Amygdala (tissue), 56 donors: ENCODE results near the gene PLD4.
A peak's percentile ranks its signal among the peaks of the same experiment; 100 is the strongest.
"Not testable (repeated sequence)": the region's sequence is repeated elsewhere in the genome, so short reads cannot be mapped to it uniquely, and the experiment has no call there.

Experiments
- DNase-seq, 56 donors: peaks; one replicate each; lab custom pipeline; 2025; lab: John Stamatoyannopoulos, UW

The PLD4 gene

DNA sequence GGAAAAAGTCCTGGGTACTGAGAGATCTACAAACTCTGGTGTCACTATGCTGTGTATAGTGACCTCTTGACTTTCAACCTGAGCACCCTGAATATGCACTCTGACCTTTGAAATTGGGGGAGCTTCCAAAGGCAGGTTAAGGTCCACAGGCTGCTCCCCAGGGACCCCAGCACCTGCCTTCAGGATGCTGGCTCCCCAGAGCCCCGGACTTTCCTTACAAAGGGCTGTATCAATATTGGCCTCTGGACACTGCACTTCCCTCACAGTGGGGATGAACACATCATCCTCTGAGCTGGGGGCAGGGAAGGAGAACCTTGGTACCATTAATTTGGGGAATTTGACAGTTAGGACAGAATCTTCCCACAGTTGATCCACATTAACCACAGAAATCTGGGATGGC, 14.3 kb downstream of the PLD4 start:
- no peak for DNase-seq

GRCh38 chr14:104939666-104940410, 15.2 kb downstream of the PLD4 start:
- DNase-seq = peak in 1 of 56 donors; percentile 9

DNA sequence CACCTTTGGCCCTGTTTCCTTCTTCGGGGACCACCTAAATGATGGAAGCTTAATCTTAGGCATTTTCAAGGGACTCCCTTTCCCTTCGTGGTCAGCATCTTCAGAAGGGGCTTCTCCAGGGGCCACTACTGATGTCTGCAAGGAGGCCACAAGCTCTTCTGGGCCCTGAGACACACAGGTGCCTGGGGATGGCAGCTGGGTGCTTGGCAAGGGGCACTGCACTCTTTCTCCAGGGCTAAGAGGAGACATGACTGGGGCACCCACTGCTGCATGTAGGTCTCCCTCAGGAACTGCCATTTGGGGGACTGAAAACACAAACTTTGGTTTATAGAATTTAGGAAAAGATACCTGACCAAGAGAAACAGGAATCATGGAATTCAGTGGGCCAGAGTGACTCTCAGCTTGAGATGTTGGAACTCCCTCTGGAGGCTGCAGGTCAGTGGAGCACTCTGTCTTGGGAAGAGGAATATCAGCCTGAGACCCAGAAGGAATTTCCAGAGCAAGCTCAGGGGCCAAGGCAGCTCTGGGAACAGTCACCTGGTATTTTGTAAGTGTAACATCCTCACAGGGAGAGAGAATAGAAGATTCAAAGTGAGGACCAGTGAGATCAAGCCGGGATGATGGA, 16.0 kb downstream of the PLD4 start:
- no peak for DNase-seq

DNA sequence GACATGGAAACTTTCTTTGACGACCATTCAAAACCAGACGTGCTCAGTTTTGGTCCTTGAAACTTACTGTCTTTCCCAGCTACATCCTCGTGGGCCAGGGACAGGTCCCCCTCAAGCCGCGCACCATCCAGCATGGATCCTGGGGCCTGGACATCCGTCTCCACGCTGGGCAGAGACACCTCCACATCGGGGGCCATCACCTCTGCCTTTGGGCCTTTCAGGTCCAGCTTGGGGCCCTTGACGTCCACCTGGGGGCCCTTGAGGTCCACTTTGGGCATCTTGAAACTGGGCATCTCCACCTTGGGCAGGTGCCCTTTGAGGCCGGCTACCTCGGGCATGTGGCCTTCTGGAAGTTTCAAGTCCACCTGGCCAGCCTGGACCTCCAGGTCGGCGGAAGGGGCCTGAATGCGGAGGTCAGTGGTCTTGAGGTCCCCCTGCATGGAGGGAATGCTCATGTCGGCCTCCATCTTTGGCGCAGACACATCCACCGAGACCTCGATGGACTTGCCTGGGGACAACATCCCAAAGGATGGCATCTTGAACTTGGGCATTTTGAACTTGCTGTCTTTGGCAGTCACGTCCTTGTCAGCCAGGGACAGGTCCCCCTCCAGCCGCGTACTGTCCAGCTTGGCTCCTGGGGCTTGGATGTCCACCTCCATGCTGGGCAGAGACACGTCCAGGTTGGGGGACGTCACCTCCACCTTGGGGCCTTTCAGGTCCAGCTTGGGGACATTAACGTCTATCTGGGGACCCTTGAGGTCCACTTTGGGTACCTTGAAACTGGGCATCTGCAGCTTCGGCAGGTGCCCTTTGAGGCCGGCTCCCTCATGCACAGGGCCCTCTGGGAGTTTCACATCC, 17.1 kb downstream of the PLD4 start:
- DNase-seq = no peak

- no peak for DNase-seq
Observed at GRCh38 chr14:104942586-104942985, 17.9 kb downstream of the PLD4 start.

- DNase-seq = not testable (repeated sequence)
Observed at GRCh38 chr14:104943216-104944015, 18.7 kb downstream of the PLD4 start.

DNA sequence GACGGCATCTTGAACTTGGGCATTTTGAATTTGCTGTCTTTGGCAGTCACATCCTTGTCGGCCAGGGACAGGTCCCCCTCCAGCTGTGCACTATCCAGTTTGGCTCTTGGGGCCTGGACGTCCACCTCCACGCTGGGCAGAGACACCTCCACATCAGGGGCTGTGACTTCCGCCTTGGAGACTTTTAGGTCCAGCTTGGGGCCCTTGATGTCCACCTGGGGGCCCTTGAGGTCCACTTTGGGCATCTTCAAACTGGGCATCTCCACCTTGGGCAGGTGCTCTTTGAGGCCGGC, 19.3 kb downstream of the PLD4 start:
- DNase-seq = not testable (repeated sequence)

DNA sequence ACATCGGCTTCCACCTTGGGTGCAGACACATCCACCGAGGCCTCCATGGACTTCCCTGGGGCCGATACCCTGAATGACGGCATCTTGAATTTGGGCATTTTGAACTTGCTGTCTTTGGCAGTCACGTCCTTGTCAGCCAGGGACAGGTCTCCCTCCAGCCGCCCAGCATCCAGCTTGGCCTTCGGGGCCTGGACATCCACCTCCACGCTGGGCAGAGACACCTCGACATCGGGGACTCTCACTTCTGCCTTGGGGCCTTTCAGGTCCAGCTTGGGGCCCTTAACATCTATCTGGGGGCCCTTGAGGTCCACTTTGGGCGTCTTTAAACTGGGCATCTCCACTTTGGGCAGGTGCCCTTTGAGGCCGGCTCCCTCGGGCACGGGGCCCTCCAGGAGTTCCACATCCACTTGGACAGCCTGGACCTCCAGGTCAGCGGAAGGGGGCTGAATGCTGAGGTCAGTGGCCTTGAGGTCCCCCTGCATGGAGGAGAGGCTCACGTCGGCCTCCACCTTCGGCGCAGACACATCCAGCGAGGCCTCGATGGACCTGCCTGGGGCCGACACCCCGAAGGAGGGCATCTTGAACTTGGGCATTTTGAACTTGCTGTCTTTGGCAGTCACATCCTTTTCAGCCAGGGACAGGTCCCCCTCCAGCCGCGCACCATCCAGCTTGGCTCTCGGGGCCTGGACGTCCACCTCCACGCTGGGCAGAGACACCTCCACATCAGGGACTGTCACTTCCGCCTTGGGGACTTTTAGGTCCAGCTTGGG, 19.9 kb downstream of the PLD4 start:
- DNase-seq = not testable (repeated sequence)

- DNase-seq = not testable (repeated sequence)
Observed at GRCh38 chr14:104945266-104945665, 20.6 kb downstream of the PLD4 start.

DNA sequence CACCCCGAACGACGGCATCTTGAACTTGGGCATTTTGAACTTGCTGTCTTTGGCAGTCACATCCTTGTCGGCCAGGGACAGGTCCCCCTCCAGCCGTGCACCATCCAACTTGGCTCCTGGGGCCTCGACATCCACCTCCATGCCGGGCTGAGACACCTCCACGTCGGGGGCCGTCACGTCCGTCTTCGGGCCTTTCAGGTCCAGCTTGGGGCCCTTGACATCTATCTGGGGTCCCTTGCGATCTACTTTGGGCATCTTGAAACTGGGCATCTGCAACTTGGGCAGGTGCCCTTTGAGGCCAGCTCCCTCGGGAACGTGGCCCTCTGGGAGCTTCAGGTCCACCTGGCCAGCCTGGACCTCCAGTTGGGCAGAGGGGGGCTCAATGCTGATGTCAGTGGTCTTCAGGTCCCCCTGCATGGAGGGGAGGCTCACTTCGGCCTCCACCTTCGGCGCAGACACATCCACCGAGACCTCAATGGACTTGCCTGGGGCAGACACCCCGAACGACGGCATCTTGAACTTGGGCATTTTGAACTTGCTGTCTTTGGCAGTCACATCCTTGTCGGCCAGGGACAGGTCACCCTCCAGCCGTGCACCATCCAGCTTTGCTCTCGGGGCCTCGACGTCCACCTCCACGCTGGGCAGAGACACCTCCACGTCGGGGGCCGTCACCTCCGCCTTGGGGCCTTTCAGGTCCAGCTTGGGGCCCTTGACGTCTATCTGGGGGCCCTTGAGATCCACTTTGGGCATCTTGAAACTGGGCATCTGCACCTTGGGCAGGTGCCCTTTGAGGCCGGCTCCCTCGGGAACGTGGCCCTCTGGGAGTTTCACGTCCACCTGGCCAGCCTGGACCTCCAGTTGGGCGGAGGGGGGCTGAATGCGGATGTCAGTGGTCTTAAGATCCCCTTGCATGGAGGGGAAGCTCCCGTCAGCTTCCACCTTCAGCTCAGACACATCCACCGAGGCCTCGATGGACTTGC, 21.6 kb downstream of the PLD4 start:
- DNase-seq = not testable (repeated sequence)

DNA sequence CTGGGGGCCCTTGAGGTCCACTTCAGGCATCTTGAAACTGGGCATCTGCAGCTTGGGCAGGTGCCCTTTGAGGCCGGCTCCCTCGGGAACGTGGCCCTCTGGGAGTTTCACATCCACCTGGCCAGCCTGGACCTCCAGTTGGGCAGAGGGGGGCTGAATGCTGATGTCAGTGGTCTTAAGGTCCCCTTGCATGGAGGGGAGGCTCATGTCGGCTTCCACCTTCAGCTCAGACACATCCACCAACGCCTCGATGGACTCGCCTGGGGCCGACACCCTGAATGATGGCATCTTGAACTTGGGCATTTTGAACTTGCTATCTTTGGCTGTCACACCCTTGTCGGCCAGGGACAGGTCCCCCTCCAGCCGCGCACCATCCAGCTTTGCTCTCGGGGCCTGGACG, 22.5 kb downstream of the PLD4 start:
- not testable (repeated sequence) for DNase-seq

DNA sequence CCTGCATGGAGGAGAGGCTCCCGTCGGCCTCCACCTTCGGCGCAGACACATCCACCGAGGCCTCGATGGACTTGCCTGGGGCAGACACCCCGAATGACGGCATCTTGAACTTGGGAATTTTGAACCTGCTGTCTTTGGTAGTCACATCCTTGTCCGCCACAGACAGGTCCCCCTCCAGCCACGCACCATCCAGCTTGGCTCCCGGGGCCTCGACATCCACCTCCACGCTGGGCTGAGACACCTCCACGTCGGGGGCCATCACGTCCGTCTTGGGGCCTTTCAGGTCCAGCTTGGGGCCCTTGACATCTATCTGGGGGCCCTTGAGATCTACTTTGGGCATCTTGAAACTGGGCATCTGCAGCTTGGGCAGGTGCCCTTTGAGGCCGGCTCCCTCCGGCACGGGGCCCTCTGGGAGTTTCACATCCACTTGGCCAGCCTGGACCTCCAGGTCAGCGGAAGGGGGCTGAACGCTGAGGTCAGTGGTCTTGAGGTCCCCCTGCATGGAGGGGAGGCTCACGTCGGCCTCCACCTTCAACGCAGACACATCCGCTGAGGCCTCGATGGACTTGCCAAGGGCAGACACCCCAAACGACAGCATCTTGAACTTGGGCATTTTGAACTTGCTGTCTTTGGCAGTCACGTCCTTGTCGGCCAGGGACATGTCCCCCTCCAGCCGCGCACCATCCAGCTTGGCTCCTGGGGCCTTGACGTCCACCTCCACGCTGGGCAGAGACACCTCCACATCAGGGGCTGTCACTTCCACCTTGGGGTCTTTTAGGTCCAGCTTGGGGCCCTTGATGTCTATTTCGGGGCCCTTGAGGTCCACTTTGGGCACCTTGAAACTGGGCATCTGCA, 23.4 kb downstream of the PLD4 start:
- DNase-seq = not testable (repeated sequence)

DNA sequence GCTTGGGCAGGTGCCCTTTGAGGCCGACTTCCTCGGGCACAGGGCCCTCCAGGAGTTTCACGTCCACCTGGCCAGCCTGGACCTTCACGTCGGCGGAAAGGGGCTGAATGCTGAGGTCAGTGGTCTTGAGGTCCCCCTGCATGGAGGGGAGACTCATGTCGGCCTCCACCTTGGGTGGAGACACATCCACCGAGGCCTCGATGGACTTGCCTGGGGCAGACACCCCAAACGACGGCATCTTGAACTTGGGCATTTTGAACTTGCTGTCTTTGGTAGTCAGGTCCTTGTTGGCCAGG, 24.0 kb downstream of the PLD4 start:
- DNase-seq = no peak

DNA sequence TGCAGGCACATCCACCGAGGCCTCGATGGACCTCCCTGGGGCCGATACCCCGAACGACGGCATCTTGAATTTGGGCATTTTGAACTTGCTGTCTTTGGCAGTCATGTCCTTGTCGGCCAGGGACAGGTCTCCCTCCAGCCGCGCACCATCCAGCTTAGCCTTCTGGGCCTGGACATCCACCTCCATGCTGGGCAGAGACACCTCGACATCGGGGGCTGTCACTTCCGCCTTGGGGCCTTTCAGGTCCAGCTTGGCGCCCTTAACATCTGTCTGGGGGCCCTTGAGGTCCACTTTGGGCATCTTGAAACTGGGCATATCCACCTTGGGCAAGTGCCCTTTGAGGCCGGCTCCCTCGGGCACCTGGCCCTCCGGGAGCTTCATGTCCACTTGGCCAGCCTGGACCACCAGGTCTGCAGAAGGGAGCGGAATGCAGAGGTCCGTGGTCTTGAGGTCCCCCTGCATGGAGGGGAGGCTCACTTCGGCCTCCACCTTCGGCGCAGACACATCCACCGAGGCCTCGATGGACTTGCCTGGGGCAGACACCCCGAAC, 24.8 kb downstream of the PLD4 start:
- not testable (repeated sequence) for DNase-seq

- no peak for DNase-seq
Observed at GRCh38 chr14:104950021-104950420, 25.3 kb downstream of the PLD4 start.

DNA sequence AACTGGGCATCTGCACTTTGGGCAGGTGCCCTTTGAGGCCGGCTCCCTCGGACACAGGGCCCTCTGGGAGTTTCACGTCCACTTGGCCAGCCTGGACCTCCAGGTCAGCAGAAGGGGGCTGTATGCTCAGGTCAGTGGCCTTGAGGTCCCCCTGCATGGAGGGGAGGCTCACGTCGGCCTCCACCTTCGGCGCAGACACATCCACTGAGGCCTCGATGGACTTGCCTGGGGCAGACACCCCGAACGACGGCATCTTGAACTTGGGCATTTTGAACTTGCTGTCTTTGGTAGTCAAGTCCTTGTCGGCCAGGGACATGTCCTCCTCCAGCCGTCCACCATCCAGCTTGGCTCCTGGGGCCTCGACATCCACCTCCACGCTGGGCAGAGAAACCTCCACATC, 26.0 kb downstream of the PLD4 start:
- DNase-seq = not testable (repeated sequence)

GRCh38 chr14:104951863-104952657, 27.4 kb downstream of the PLD4 start:
- not testable (repeated sequence) for DNase-seq
